GM21576 (cell line): ENCODE data around the gene IFT22.
"Not testable (repeated sequence)": the region's sequence is repeated elsewhere in the genome, so short reads cannot be mapped to it uniquely, and the experiment has no call there.

Source experiments
- ATAC-seq: cut with Tn5 transposase; IDR thresholded peaks from one replicate; pipeline ENCODE4 v1.9.1; 2021; ENCODE audit warnings: mild to moderate bottlenecking, moderate library complexity; ENCODE audit not compliant: unreplicated experiment

Gene IFT22

GRCh38 chr7:101321491-101322401 is at the start of gene IFT22:
TSS of gene IFT22 (minus strand) at chr7:101321812. CDS start at chr7:101321709, 103 bp downstream.
- peak; percentile 93 for ATAC-seq

- ATAC-seq, result no peak
Measured at GRCh38 chr7:101370836-101371235, 49.2 kb upstream of the IFT22 start.

GRCh38 chr7:101368422-101369165 is 47.0 kb upstream of the IFT22 start:
- no peak for ATAC-seq

- ATAC-seq, result no peak
Measured at GRCh38 chr7:101367676-101368075, 46.1 kb upstream of the IFT22 start.

- no peak for ATAC-seq
Measured at GRCh38 chr7:101365956-101366355, 44.3 kb upstream of the IFT22 start.

GRCh38 chr7:101363734-101364374 is 42.2 kb upstream of the IFT22 start:
- ATAC-seq, result peak; percentile 59

GRCh38 chr7:101363196-101363733 is 41.7 kb upstream of the IFT22 start:
- no peak for ATAC-seq

- no peak for ATAC-seq
Measured at GRCh38 chr7:101362334-101363195, 41.0 kb upstream of the IFT22 start, which contains the start of gene COL26A1. TSS of gene COL26A1 (plus strand) at chr7:101362875. CDS start at chr7:101363033, 158 bp downstream.

GRCh38 chr7:101357433-101357832 is 35.8 kb upstream of the IFT22 start:
- no peak for ATAC-seq

- no peak for ATAC-seq
Measured at GRCh38 chr7:101352920-101353308, 31.3 kb upstream of the IFT22 start.

GRCh38 chr7:101349300-101349699 is 27.7 kb upstream of the IFT22 start:
- not testable (repeated sequence) for ATAC-seq

GRCh38 chr7:101348456-101349067 is 26.9 kb upstream of the IFT22 start:
- not testable (repeated sequence) for ATAC-seq

- no peak for ATAC-seq
Measured at GRCh38 chr7:101347477-101347876, 25.9 kb upstream of the IFT22 start.

- ATAC-seq, result no peak
Measured at GRCh38 chr7:101342892-101343291, 21.3 kb upstream of the IFT22 start.

GRCh38 chr7:101340379-101340778 is 18.8 kb upstream of the IFT22 start:
- ATAC-seq, result no peak

GRCh38 chr7:101333912-101334311 is 12.3 kb upstream of the IFT22 start:
- no peak for ATAC-seq

- ATAC-seq, result no peak
Measured at GRCh38 chr7:101332026-101332425, 10.4 kb upstream of the IFT22 start.

GRCh38 chr7:101330011-101330484 is 8.4 kb upstream of the IFT22 start:
- ATAC-seq, result no peak

GRCh38 chr7:101328159-101328558 is 6.5 kb upstream of the IFT22 start:
- no peak for ATAC-seq
